PFSK-1 (cell line): ENCODE data around the gene AKT1.

Experiments used
- POLR2AphosphoS5 ChIP-seq: IDR thresholded peaks from 2 replicates; pipeline ENCODE4 v1.6.1; 2012; ENCODE audit warnings: low read depth, mild to moderate bottlenecking, control low read depth, low read length, moderate library complexity
- REST ChIP-seq, 2 experiments: IDR thresholded peaks; 2 replicates each; pipeline versions ENCODE4 v1.6.1 to v1.8.0; 2011 to 2012; ENCODE audit warnings: low read depth in 2 of 2, low read length in 2 of 2, control low read depth in 1 of 2, inconsistent platforms in 1 of 2, mild to moderate bottlenecking in 1 of 2, moderate library complexity in 1 of 2; ENCODE audit not compliant: insufficient read depth in 1 of 2
- SIN3A ChIP-seq: IDR thresholded peaks from 2 replicates; pipeline ENCODE4 v1.6.1; 2012; ENCODE audit warnings: mild to moderate bottlenecking, low read length, moderate library complexity, borderline replicate concordance; ENCODE audit not compliant: insufficient read depth
- TAF1 ChIP-seq: IDR thresholded peaks from 2 replicates; pipeline ENCODE4 v1.6.1; 2012; ENCODE audit warnings: low read length, control low read depth, borderline replicate concordance; ENCODE audit not compliant: insufficient read depth

- TF ChIP-seq POLR2AphosphoS5 (no peak), SIN3A (no peak), TAF1 (no peak), REST (IDR thresholded peaks at IDR 0.05; ENCODE audit: insufficient read depth in 1 of 2, low read depth in 2 of 2, low read length in 2 of 2) (no peak)
These were observed 48.5 kb downstream of the AKT1 start for GRCh38 chr14:104746934-104747481.
